Uterus (tissue), 2 donors: Measurements from ENCODE around the gene DUSP10.

Source experiments
- CTCF ChIP-seq, 4 experiments: fragments of 200-600 bp in 2 of 4; fragments of 450-650 bp in 2 of 4; sonication (generic) in 2 of 4; IDR thresholded peaks; one replicate each; pipeline ENCODE4 v1.5.1; 2016 to 2019; ENCODE audit warnings: antibody characterized with exemption in 4 of 4, mild to moderate bottlenecking in 2 of 4, moderate library complexity in 1 of 4
- POLR2A ChIP-seq, 2 donors: fragments of 450-650 bp; IDR thresholded peaks; one replicate each; pipeline ENCODE4 v1.6.1; 2016; ENCODE audit warnings: antibody characterized with exemption in 2 of 2, mild to moderate bottlenecking in 1 of 2, moderate library complexity in 1 of 2

GRCh38 chr1:221718381-221719277 is 23.3 kb downstream of the DUSP10 start:
- TF ChIP-seq CTCF (IDR thresholded peaks at IDR 0.05) = no peak
- no peak for TF ChIP-seq POLR2A (IDR thresholded peaks at IDR 0.05)
